ENCODE measurements around the gene COL23A1.

Gene COL23A1

GRCh38 chr5:178223828-178224335 lies 366.3 kb downstream of the COL23A1 start:
- no peak for DNase-seq (ENCODE audit: low read depth)

- DNase-seq (ENCODE audit: low read depth), result no peak
Measured at GRCh38 chr5:178223196-178223773, 366.9 kb downstream of the COL23A1 start.

- no peak for DNase-seq (ENCODE audit: low read depth)
Measured at GRCh38 chr5:178222292-178222691, 367.9 kb downstream of the COL23A1 start.

- DNase-seq (ENCODE audit: low read depth), result no peak
Measured at GRCh38 chr5:178221853-178222252, 368.3 kb downstream of the COL23A1 start.

GRCh38 chr5:178221282-178221681 lies 368.9 kb downstream of the COL23A1 start:
- DNase-seq (ENCODE audit: low read depth), result no peak

GRCh38 chr5:178218827-178219226 lies 371.4 kb downstream of the COL23A1 start:
- DNase-seq (ENCODE audit: low read depth), result no peak

- DNase-seq (ENCODE audit: low read depth), result no peak
Measured at GRCh38 chr5:178218237-178218776, 371.9 kb downstream of the COL23A1 start.

GRCh38 chr5:178216779-178217178 lies 373.4 kb downstream of the COL23A1 start:
- DNase-seq (ENCODE audit: low read depth), result no peak

GRCh38 chr5:178216088-178216534 lies 374.1 kb downstream of the COL23A1 start:
- no peak for DNase-seq (ENCODE audit: low read depth)

- DNase-seq (ENCODE audit: low read depth), result no peak
Measured at GRCh38 chr5:178215280-178216002, 374.8 kb downstream of the COL23A1 start.

- no peak for DNase-seq (ENCODE audit: low read depth)
Measured at GRCh38 chr5:178214160-178214803, 375.9 kb downstream of the COL23A1 start.

- DNase-seq (ENCODE audit: low read depth), result no peak
Measured at GRCh38 chr5:178213748-178214151, 376.4 kb downstream of the COL23A1 start.

- no peak for DNase-seq (ENCODE audit: low read depth)
Measured at GRCh38 chr5:178213003-178213461, 377.2 kb downstream of the COL23A1 start.

- DNase-seq (ENCODE audit: low read depth), result no peak
Measured at GRCh38 chr5:178212241-178213002, 377.8 kb downstream of the COL23A1 start.

GRCh38 chr5:178211095-178212048 lies 378.8 kb downstream of the COL23A1 start:
- no peak for DNase-seq (ENCODE audit: low read depth)

GRCh38 chr5:178210686-178211085 lies 379.5 kb downstream of the COL23A1 start:
- no peak for DNase-seq (ENCODE audit: low read depth)

- DNase-seq (ENCODE audit: low read depth), result no peak
Measured at GRCh38 chr5:178210073-178210535, 380.1 kb downstream of the COL23A1 start.

- no peak for DNase-seq (ENCODE audit: low read depth)
Measured at GRCh38 chr5:178209334-178210072, 380.7 kb downstream of the COL23A1 start.

GRCh38 chr5:178208540-178209227 lies 381.5 kb downstream of the COL23A1 start:
- no peak for DNase-seq (ENCODE audit: low read depth)

Measured in fibroblast of the conjunctiva (primary cell).